GM21528 (cell line): ENCODE data around the gene ZNF423.

ENCODE experiments used
- ATAC-seq: cut with Tn5 transposase; IDR thresholded peaks from one replicate; pipeline ENCODE4 v1.9.1; 2021; ENCODE audit warnings: mild to moderate bottlenecking, moderate library complexity; ENCODE audit not compliant: unreplicated experiment, low FRiP score

Gene ZNF423

GRCh38 chr16:49757559-49758069 lies 98.3 kb downstream of the ZNF423 start:
- ATAC-seq = no peak

GRCh38 chr16:49756775-49757558 lies 98.9 kb downstream of the ZNF423 start:
- ATAC-seq = no peak

- ATAC-seq = no peak
These were observed 100.0 kb downstream of the ZNF423 start for GRCh38 chr16:49755716-49756505.

- ATAC-seq = no peak
These were observed 100.6 kb downstream of the ZNF423 start for GRCh38 chr16:49755313-49755620.

GRCh38 chr16:49754495-49755312 lies 101.2 kb downstream of the ZNF423 start:
- no peak for ATAC-seq

GRCh38 chr16:49750341-49751000 lies 105.4 kb downstream of the ZNF423 start:
- no peak for ATAC-seq

- ATAC-seq = no peak
These were observed 106.1 kb downstream of the ZNF423 start for GRCh38 chr16:49749816-49750215.

- no peak for ATAC-seq
These were observed 107.6 kb downstream of the ZNF423 start for GRCh38 chr16:49748322-49748721.

GRCh38 chr16:49747654-49748053 lies 108.3 kb downstream of the ZNF423 start:
- no peak for ATAC-seq

GRCh38 chr16:49746545-49746944 lies 109.4 kb downstream of the ZNF423 start:
- ATAC-seq = no peak

GRCh38 chr16:49745311-49745747 lies 110.6 kb downstream of the ZNF423 start:
- no peak for ATAC-seq

- ATAC-seq = no peak
These were observed 111.4 kb downstream of the ZNF423 start for GRCh38 chr16:49744244-49745220.

- no peak for ATAC-seq
These were observed 112.3 kb downstream of the ZNF423 start for GRCh38 chr16:49743658-49744057.

GRCh38 chr16:49743203-49743464 lies 112.8 kb downstream of the ZNF423 start:
- no peak for ATAC-seq

- ATAC-seq = no peak
These were observed 113.3 kb downstream of the ZNF423 start for GRCh38 chr16:49742428-49743202.

GRCh38 chr16:49740256-49740655 lies 115.7 kb downstream of the ZNF423 start:
- no peak for ATAC-seq

- ATAC-seq = no peak
These were observed 116.5 kb downstream of the ZNF423 start for GRCh38 chr16:49739381-49739780.

- no peak for ATAC-seq
These were observed 117.1 kb downstream of the ZNF423 start for GRCh38 chr16:49738832-49739231.

- ATAC-seq = no peak
These were observed 117.9 kb downstream of the ZNF423 start for GRCh38 chr16:49738001-49738400.
